Ishikawa (cell line): Measurements from ENCODE around the gene COL4A4.

Experiments used
- CEBPB ChIP-seq: IDR thresholded peaks from 2 replicates; pipeline ENCODE4 v1.6.1; 2012
- CREB1 ChIP-seq: IDR thresholded peaks from 2 replicates; pipeline ENCODE4 v1.6.1; 2012; ENCODE audit warnings: low read depth
- EGR1 ChIP-seq: IDR thresholded peaks from 2 replicates; pipeline ENCODE4 v1.6.1; 2012
- FOXM1 ChIP-seq: IDR thresholded peaks from 2 replicates; pipeline ENCODE4 v1.6.1; 2012; ENCODE audit warnings: low read depth, borderline replicate concordance
- RAD21 ChIP-seq: IDR thresholded peaks from 2 replicates; pipeline ENCODE4 v1.6.1; 2012; ENCODE audit warnings: low read depth
- TAF1 ChIP-seq: IDR thresholded peaks from 2 replicates; pipeline ENCODE4 v1.6.1; 2012; ENCODE audit warnings: low read depth, mild to moderate bottlenecking
- TCF12 ChIP-seq: IDR thresholded peaks from 2 replicates; pipeline ENCODE4 v1.6.1; 2012; ENCODE audit warnings: low read depth
- TEAD4 ChIP-seq: IDR thresholded peaks from 2 replicates; pipeline ENCODE4 v1.6.1; 2012
- YY1 ChIP-seq: IDR thresholded peaks from 2 replicates; pipeline ENCODE4 v1.6.1; 2012; ENCODE audit warnings: low read depth
- ZBTB7A ChIP-seq: IDR thresholded peaks from 2 replicates; pipeline ENCODE4 v1.6.1; 2012; ENCODE audit warnings: low read depth
- TF ChIP-seq, protein P1 (sequence below): IDR thresholded peaks from 2 replicates; pipeline ENCODE4 v1.6.1; 2012; ENCODE audit warnings: low read depth, mild to moderate bottlenecking
- TF ChIP-seq, protein P2 (sequence below): IDR thresholded peaks from 2 replicates; pipeline ENCODE4 v1.6.1; 2012
- TF ChIP-seq, protein P3 (sequence below): IDR thresholded peaks from 2 replicates; pipeline ENCODE4 v1.6.1; 2012

DNA sequence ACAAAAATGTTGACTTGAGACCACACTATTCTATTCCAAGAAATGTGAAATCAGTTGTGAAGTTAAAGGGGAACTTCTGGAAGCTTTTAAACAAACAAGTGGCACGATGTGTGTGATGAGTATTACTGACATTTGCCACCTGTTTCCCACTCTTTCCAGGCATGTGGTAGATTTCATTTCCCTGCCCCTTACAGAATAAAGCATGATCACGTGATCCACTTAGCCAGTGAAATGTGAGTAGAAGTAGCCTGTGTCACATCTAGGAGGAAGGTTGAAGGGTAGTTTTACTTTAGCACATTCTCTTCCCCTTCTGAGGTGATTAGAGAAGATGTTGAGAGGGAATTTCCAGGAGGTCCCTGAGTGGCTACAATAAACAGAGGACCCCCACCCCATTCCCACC is 3.8 kb downstream of the COL4A4 start:
- TF ChIP-seq, protein P1, sequence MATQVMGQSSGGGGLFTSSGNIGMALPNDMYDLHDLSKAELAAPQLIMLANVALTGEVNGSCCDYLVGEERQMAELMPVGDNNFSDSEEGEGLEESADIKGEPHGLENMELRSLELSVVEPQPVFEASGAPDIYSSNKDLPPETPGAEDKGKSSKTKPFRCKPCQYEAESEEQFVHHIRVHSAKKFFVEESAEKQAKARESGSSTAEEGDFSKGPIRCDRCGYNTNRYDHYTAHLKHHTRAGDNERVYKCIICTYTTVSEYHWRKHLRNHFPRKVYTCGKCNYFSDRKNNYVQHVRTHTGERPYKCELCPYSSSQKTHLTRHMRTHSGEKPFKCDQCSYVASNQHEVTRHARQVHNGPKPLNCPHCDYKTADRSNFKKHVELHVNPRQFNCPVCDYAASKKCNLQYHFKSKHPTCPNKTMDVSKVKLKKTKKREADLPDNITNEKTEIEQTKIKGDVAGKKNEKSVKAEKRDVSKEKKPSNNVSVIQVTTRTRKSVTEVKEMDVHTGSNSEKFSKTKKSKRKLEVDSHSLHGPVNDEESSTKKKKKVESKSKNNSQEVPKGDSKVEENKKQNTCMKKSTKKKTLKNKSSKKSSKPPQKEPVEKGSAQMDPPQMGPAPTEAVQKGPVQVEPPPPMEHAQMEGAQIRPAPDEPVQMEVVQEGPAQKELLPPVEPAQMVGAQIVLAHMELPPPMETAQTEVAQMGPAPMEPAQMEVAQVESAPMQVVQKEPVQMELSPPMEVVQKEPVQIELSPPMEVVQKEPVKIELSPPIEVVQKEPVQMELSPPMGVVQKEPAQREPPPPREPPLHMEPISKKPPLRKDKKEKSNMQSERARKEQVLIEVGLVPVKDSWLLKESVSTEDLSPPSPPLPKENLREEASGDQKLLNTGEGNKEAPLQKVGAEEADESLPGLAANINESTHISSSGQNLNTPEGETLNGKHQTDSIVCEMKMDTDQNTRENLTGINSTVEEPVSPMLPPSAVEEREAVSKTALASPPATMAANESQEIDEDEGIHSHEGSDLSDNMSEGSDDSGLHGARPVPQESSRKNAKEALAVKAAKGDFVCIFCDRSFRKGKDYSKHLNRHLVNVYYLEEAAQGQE = no peak
- TF ChIP-seq, protein P2, sequence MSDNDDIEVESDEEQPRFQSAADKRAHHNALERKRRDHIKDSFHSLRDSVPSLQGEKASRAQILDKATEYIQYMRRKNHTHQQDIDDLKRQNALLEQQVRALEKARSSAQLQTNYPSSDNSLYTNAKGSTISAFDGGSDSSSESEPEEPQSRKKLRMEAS = no peak
- TF ChIP-seq EGR1 (no peak), YY1 (no peak), TCF12 (no peak), FOXM1 (no peak), CREB1 (no peak), RAD21 (no peak), ZBTB7A (no peak), TEAD4 (no peak), CEBPB (no peak), TAF1 (no peak)
- TF ChIP-seq, protein P3, sequence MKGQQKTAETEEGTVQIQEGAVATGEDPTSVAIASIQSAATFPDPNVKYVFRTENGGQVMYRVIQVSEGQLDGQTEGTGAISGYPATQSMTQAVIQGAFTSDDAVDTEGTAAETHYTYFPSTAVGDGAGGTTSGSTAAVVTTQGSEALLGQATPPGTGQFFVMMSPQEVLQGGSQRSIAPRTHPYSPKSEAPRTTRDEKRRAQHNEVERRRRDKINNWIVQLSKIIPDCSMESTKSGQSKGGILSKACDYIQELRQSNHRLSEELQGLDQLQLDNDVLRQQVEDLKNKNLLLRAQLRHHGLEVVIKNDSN = 0 out of 2 replicates have a peak, but pooled peaks have one; percentile 32
